GM21786 (cell line): ENCODE measurements around the gene COLEC11.
"Not testable (repeated sequence)": the region's sequence is repeated elsewhere in the genome, so short reads cannot be mapped to it uniquely, and the experiment has no call there.

Experiments used
- ATAC-seq: cut with Tn5 transposase; IDR thresholded peaks from one replicate; pipeline ENCODE4 v1.9.1; 2021; ENCODE audit not compliant: unreplicated experiment

The COLEC11 gene

GRCh38 chr2:3651691-3652648, 57.1 kb downstream of the COLEC11 start:
- ATAC-seq, result peak; percentile 79

- ATAC-seq, result no peak
Measured at GRCh38 chr2:3652896-3653625, 58.1 kb downstream of the COLEC11 start.

GRCh38 chr2:3654011-3654410, 59.1 kb downstream of the COLEC11 start:
- no peak for ATAC-seq

GRCh38 chr2:3654531-3655225, 59.8 kb downstream of the COLEC11 start:
- ATAC-seq, result no peak

- no peak for ATAC-seq
Measured at GRCh38 chr2:3655871-3656761, 61.2 kb downstream of the COLEC11 start.

- ATAC-seq, result peak; percentile 34
Measured at GRCh38 chr2:3656762-3657721, 62.1 kb downstream of the COLEC11 start.

- no peak for ATAC-seq
Measured at GRCh38 chr2:3657881-3658280, 63.0 kb downstream of the COLEC11 start, which contains the start of gene ALLC. ALLC (plus strand) TSS chr2:3658200; CDS start chr2:3671158, 12,958 bp downstream.

- no peak for ATAC-seq
Measured at GRCh38 chr2:3659447-3660432, 64.8 kb downstream of the COLEC11 start.

- not testable (repeated sequence) for ATAC-seq
Measured at GRCh38 chr2:3660640-3661039, 65.7 kb downstream of the COLEC11 start.

GRCh38 chr2:3661149-3661660, 66.3 kb downstream of the COLEC11 start:
- no peak for ATAC-seq

- no peak for ATAC-seq
Measured at GRCh38 chr2:3662239-3662638, 67.3 kb downstream of the COLEC11 start.

GRCh38 chr2:3664118-3664517, 69.2 kb downstream of the COLEC11 start:
- no peak for ATAC-seq

- no peak for ATAC-seq
Measured at GRCh38 chr2:3664925-3665324, 70.0 kb downstream of the COLEC11 start.

GRCh38 chr2:3665886-3666612, 71.1 kb downstream of the COLEC11 start:
- no peak for ATAC-seq

- ATAC-seq, result no peak
Measured at GRCh38 chr2:3666613-3666975, 71.7 kb downstream of the COLEC11 start.

- no peak for ATAC-seq
Measured at GRCh38 chr2:3667151-3667631, 72.3 kb downstream of the COLEC11 start.

- no peak for ATAC-seq
Measured at GRCh38 chr2:3669656-3670055, 74.7 kb downstream of the COLEC11 start.
